Peyer's patch (tissue), 4 donors: ENCODE measurements around the gene USP40. TPM values are rescaled to one million over a fixed set of nuclear protein-coding genes. Genes with fewer than 3 reads are reported as not detected.
A peak's percentile ranks its signal among the peaks of the same experiment; 100 is the strongest.

Experiments used
- DNase-seq, 3 donors: peaks; one replicate each; pipeline ENCODE4 v3.0.0-alpha.2; 2017 to 2019
- H3K27ac ChIP-seq, 4 donors: fragments of 200-600 bp; sonication (generic); one replicate each; pipeline ENCODE4 v1.5.1; 2016 to 2019
- H3K27me3 ChIP-seq, 2 donors: fragments of 200-600 bp; sonication (generic); one replicate each; pipeline ENCODE4 v1.5.1; 2019
- H3K36me3 ChIP-seq, 3 donors: fragments of 200-600 bp; sonication (generic); one replicate each; pipeline ENCODE4 v1.5.1; 2016 to 2019
- H3K4me1 ChIP-seq, 4 donors: fragments of 200-600 bp; sonication (generic); one replicate each; pipeline ENCODE4 v1.5.1; 2016 to 2019
- H3K4me3 ChIP-seq, 4 donors: fragments of 200-600 bp; sonication (generic); 1 replicate in 3 of 4; 2 replicates in 1 of 4; pipeline ENCODE4 v1.5.1; 2016 to 2019; ENCODE audit warnings: mild to moderate bottlenecking in 1 of 4
- H3K9me3 ChIP-seq, 4 donors: fragments of 200-600 bp; sonication (generic); one replicate each; pipeline ENCODE4 v1.5.1; 2016 to 2019; ENCODE audit warnings: mild to moderate bottlenecking in 1 of 4
- POLR2A ChIP-seq, 2 donors: fragments of 450-650 bp; IDR thresholded peaks; one replicate each; pipeline ENCODE4 v1.5.1; 2017; ENCODE audit warnings: antibody characterized with exemption in 2 of 2, mild to moderate bottlenecking in 2 of 2, moderate library complexity in 2 of 2
- total RNA-seq, 4 donors: library from RNA; depleted of rRNA; stranded (reverse); fragments of >200 nt; gene quantifications; one replicate each; pipeline ENCODE4 v1.1.0, GENCODE V29; 2016
- TF ChIP-seq, protein P1 (sequence below), 6 experiments: fragments of 450-650 bp in 4 of 6; fragments of 200-600 bp in 2 of 6; sonication (generic) in 1 of 6; IDR thresholded peaks; one replicate each; pipeline ENCODE4 v1.5.1; 2017 to 2019; ENCODE audit warnings: antibody characterized with exemption in 6 of 6, mild to moderate bottlenecking in 3 of 6, moderate library complexity in 1 of 6

USP40 gene
- total RNA-seq, 4 donors from 2014 or later: 34.3 to 58.7 (median 45.0) TPM

GRCh38 chr2:233468047-233468740, 98.4 kb downstream of the USP40 start:
- peaks cover 0 to 90% (median 0%) of the 10 kb centered on the region in 3 donors for H3K36me3 ChIP-seq
- peak in 2 of 3 donors; percentile 40 for DNase-seq
- no peak overlapping the region for H3K27ac ChIP-seq
- no peaks in the 10 kb centered on the region for H3K27me3 ChIP-seq
- H3K4me1 ChIP-seq: peaks cover 0 to 5% (median 0%) of the 10 kb centered on the region in 4 donors
- H3K9me3 ChIP-seq: no peaks in the 10 kb centered on the region
- no peak overlapping the region for H3K4me3 ChIP-seq
- TF ChIP-seq, protein P1, sequence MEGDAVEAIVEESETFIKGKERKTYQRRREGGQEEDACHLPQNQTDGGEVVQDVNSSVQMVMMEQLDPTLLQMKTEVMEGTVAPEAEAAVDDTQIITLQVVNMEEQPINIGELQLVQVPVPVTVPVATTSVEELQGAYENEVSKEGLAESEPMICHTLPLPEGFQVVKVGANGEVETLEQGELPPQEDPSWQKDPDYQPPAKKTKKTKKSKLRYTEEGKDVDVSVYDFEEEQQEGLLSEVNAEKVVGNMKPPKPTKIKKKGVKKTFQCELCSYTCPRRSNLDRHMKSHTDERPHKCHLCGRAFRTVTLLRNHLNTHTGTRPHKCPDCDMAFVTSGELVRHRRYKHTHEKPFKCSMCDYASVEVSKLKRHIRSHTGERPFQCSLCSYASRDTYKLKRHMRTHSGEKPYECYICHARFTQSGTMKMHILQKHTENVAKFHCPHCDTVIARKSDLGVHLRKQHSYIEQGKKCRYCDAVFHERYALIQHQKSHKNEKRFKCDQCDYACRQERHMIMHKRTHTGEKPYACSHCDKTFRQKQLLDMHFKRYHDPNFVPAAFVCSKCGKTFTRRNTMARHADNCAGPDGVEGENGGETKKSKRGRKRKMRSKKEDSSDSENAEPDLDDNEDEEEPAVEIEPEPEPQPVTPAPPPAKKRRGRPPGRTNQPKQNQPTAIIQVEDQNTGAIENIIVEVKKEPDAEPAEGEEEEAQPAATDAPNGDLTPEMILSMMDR (IDR thresholded peaks at IDR 0.05): no peak
- TF ChIP-seq POLR2A (IDR thresholded peaks at IDR 0.05): no peak

- Histone ChIP-seq H3K4me3 (no peak overlapping the region), H3K9me3 (no peaks in the 10 kb centered on the region), H3K36me3 (peaks cover 0 to 92% (median 0%) of the 10 kb centered on the region in 3 donors), H3K4me1 (peaks cover 0 to 5% (median 0%) of the 10 kb centered on the region in 4 donors), H3K27me3 (no peaks in the 10 kb centered on the region), H3K27ac (no peak overlapping the region)
- DNase-seq: peak in 2 of 3 donors; percentile 31 to 39
- TF ChIP-seq, protein P1 (IDR thresholded peaks at IDR 0.05): no peak
- TF ChIP-seq POLR2A (IDR thresholded peaks at IDR 0.05): no peak
Observed at GRCh38 chr2:233466991-233467603, 99.5 kb downstream of the USP40 start.

DNA sequence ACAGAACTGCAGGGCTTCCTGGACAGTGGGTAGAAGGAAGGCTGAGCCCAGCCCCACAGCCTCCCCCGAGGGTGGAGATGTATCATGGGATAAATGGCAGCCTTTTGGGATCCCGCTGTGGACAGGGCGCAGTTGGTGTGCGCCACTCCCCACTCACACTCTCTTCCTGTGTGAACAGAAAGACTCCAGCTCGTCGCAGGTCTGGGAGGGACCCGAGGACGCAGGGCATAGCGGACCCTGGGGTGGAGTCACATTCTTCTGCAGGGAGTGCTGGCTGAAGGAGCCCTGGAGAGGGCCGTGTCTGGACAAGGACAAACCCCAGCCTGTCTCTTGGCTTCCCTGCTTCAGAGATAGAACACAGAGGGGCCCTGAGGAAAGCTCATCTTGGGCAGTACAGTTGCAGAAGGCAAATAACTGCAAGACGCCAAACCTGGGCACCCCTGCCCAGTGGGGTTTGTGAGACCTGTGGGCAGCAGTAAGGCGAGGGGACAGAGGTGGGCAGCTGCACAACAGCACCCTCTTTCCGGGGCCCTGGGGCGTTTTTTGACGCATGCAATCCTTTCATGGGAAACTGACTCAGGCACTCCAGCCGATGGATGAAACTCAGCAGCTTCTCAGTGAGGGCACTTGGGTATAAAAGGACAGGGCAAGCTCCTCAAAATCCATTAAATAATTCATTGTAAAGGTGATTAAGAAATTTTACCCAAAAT, 101.9 kb downstream of the USP40 start:
- Histone ChIP-seq H3K4me1 (peaks cover 0 to 5% (median 0%) of the 10 kb centered on the region in 4 donors), H3K4me3 (no peak overlapping the region), H3K36me3 (peaks cover 0 to 97% (median 0%) of the 10 kb centered on the region in 3 donors), H3K27ac (no peak overlapping the region), H3K27me3 (no peaks in the 10 kb centered on the region), H3K9me3 (no peaks in the 10 kb centered on the region)
- DNase-seq: peak in 1 of 3 donors; percentile 24
- TF ChIP-seq POLR2A (IDR thresholded peaks at IDR 0.05): no peak
- TF ChIP-seq, protein P1 (IDR thresholded peaks at IDR 0.05): no peak

GRCh38 chr2:233464056-233464455, 102.5 kb downstream of the USP40 start:
- peaks cover 0 to 97% (median 0%) of the 10 kb centered on the region in 3 donors for H3K36me3 ChIP-seq
- no peak overlapping the region for H3K4me3 ChIP-seq
- TF ChIP-seq, protein P1 (IDR thresholded peaks at IDR 0.05): no peak
- TF ChIP-seq POLR2A (IDR thresholded peaks at IDR 0.05): no peak
- H3K4me1 ChIP-seq: peaks cover 0 to under 1% (median 0%) of the 10 kb centered on the region in 4 donors
- no peak overlapping the region for H3K27ac ChIP-seq
- DNase-seq: peak in 1 of 3 donors; percentile 37
- no peaks in the 10 kb centered on the region for H3K27me3 ChIP-seq
- no peaks in the 10 kb centered on the region for H3K9me3 ChIP-seq

GRCh38 chr2:233463586-233463985, 103.0 kb downstream of the USP40 start:
- H3K4me1 ChIP-seq: no peaks in the 10 kb centered on the region
- H3K27ac ChIP-seq: no peak overlapping the region
- peak in 1 of 3 donors; percentile 25 for DNase-seq
- H3K9me3 ChIP-seq: no peaks in the 10 kb centered on the region
- peaks cover 0 to 97% (median 0%) of the 10 kb centered on the region in 3 donors for H3K36me3 ChIP-seq
- H3K27me3 ChIP-seq: no peaks in the 10 kb centered on the region
- no peak overlapping the region for H3K4me3 ChIP-seq
- TF ChIP-seq, protein P1 (IDR thresholded peaks at IDR 0.05): no peak
- no peak for TF ChIP-seq POLR2A (IDR thresholded peaks at IDR 0.05)
